ENCODE measurements around the gene CLMN.

The CLMN gene, protein sequence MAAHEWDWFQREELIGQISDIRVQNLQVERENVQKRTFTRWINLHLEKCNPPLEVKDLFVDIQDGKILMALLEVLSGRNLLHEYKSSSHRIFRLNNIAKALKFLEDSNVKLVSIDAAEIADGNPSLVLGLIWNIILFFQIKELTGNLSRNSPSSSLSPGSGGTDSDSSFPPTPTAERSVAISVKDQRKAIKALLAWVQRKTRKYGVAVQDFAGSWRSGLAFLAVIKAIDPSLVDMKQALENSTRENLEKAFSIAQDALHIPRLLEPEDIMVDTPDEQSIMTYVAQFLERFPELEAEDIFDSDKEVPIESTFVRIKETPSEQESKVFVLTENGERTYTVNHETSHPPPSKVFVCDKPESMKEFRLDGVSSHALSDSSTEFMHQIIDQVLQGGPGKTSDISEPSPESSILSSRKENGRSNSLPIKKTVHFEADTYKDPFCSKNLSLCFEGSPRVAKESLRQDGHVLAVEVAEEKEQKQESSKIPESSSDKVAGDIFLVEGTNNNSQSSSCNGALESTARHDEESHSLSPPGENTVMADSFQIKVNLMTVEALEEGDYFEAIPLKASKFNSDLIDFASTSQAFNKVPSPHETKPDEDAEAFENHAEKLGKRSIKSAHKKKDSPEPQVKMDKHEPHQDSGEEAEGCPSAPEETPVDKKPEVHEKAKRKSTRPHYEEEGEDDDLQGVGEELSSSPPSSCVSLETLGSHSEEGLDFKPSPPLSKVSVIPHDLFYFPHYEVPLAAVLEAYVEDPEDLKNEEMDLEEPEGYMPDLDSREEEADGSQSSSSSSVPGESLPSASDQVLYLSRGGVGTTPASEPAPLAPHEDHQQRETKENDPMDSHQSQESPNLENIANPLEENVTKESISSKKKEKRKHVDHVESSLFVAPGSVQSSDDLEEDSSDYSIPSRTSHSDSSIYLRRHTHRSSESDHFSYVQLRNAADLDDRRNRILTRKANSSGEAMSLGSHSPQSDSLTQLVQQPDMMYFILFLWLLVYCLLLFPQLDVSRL

DNA sequence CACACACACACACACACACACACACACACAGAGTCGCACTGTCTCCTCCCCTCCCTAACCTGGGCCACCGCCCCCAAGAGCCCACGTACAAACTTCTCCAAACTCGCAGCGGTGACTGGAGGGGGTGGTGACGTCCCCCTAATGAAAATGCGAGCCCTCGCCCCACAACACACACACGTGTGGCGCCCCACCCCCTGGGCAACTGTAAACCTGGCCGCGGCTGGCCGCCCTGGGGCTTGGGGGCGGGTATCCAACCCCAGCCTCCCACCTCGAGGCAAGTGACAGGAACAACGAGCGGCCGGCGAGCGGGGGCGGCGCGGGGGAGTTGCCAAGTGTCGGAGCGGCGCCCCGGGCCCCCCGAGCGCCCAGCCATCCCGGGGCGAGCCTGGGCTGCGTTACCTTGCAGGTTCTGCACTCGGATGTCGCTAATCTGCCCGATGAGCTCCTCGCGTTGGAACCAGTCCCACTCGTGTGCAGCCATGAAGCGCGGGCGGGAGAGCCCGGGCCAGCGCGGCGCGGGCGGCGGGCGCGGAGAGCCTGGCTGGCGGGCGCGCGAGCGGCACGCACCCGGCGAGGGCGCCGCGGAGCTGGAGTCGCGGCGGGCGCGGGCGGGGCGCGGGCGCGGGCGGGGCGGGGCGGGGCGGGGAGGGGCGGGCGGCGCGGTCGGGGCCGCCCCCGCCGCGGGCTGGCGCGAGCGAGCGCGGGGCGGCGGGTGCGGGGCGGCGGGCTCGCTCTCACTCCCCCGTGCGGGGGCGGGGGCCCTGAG is at the start of gene CLMN:
CLMN (minus strand) TSS at position 597 of the 766 bp plus-strand sequence; CDS start at position 481, 116 bp downstream.
- DNase-seq, result no peak

DNA sequence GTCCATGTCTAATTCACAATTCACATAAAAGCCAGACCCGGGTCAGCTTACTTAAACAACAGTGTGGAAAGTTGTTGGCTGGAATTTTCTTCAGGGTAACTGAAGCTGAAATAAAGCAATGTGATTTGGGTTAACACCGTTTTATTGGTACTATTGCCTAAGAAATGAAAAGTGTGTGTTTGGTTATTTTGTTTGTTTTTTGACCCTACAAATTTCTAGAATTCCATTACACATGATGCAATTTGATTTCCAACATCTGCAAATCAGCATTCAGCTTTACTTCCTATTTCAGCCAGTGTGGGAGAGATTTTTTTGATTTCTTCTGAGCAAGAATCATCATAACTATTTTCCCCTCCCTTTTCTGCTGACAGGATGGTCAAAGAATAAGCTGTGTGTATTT is 45.7 kb upstream of the CLMN start:
- no peak for DNase-seq

DNA sequence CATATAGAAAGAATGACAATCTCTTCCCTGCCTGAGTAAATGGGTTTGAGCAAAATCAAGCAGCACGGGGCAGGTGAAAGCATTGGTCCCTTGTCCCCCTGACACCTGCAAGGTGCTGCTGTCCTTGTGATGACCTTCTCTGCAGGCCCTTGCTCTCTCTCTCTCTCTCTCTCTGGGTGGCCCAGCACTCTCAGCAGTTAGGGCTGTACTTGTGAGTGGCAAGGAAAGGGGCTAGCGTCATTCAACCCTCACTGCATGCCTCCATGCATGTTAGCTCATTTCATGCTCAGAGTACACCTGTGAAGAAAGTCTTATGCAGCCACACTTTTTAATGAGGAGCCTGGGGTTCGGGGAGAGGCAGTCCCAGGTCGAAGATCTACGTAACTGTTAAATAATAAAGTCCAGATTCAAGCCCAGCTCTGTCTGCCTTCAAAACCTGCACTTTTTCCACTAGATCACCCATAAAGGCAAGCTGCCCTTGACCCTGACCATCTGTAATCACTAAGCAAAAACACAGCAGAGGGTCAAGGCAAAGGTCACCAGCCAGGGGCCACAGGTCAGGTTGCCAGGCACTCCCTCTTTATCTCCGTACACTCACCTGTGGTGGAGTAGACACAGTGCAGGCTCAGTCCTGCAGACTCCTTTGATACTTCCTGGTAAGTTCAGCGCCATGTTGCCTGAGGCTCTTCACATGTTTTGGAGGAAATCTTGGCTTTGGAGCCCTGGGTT is 44.9 kb upstream of the CLMN start:
- DNase-seq, result no peak

DNA sequence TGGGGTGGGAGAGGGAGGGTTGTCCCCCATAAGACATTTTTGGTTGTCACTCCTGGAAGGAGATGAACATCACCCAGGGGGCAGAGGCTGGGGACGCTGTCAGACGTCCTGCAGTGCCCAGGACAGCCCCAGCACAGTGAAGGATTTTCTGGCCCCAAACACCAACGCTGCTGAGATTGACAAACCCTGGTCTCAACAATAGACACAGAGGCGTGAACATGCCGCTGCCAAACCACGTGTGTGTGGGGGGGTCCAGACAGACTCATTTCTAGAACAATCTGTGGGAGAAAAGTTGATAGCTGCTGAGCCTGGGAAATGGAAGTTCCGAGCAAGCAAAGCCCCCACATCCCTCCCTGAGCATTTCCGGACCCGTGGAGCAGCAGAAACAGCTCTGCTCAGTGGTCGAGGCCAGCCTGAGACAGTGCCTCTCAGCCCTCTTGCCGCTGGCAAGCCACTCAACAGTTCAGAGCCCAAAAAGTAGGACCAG is 43.8 kb upstream of the CLMN start:
- no peak for DNase-seq

DNA sequence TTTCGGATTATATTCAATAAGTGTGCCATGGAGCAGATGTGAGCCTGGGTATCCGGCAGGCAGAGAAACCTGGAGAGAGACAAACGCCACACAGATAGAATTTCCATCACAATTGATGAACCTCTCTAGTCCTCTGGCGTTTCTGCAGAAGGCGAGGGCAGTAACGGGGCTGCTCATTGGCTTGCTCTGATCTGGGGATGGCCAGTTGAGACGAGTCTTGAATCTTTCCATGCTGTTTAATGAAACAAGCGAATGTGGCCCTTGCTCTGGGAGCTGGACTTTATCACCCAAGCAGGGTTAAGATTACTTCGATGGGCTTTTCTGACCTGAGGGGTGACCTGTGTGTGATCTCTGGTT is 42.4 kb upstream of the CLMN start:
- no peak for DNase-seq

DNA sequence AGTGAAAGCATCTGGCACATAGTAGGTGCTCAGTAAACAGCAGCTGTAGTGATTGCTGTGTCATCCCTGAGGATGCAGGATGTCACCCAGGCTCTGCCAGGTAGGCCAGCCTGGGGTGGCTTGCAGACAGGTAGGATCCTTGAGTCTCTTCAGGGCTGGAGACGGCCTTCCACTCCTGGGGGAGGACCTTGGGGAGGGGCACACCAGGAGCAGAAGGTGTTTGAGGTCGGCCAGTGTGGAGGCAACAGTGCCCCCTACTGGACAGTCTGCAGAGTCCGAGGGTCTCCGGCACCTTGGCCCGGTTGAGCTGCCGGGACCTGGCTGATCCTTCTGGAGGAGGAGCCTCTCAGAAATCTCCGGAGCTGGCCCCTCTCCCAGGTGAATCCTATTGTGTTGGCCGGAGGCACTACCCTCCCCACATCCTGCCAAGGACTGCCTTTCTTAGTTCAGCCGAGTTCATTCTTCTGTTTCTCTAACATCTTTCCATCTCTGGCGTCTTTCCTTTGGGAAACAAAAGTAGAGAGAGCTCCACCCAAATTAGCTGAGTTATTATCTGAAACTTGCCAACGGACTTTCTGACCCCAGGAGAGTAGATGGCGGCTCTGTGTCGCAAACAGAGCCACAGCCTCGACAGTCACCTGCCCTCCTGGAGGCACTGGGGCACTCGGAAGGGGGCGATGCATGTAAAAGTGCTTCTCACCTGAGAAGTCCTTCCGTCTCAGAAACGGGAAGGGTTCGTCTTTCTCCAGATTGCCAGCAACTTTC is 41.8 kb upstream of the CLMN start:
- no peak for DNase-seq

DNA sequence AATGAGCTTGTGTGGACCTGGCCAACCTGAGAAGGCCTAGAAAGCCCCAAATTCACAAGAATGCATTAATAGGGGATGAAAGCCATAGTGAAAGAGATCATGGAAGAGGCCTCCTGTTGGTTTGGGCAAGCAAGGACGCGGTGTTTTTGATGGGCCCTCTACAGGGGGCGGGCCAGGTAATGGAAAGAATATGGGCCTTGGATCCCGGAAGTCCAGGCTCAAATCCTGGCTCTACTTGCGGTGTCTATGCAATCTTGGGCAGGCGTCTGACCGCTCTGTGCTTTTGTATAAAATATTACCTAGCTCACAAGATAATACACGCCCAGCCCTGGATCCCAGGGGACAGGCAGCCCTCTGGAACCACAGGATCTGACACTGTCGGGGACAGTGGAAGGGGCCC is 41.1 kb upstream of the CLMN start:
- no peak for DNase-seq

DNA sequence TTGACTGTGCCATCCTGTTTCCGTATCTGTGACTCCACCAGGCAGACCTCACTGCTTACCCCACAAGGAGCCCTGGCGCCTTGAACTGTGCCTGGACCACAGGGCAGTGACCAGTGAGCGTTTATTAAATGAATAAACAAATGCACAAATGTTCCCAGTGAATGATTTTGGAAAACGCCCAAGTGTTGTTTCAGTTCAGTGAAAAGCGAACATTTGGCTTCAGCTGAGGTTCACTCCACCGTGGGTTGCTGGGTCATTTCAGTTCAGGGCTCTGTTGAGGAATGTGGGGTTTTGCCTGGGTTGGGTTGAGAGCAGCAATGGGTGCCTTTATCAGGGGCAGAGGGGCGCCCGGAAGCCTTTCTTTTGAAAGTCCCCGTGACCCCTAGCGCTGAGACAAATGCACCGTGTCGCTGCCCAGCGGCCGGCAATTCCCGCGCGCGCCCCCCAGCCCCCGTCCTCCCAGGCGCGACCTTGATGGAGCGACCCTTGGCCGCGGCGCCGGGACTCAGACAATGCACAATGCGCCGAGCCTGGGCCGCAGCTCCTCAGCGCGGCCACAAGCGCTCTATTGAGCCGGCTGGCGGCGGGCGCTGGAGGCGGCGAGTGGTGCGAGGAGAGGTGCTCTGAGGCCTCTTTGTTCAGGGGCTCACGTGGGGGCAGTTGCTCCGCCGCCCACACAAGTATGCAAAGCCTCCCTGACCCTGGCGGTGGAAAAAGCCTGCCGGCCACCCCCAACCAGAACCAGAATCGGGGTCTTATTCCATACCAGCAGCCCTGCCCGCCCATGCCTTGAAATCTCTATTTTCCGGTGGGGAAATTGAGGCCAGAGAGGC is 40.5 kb upstream of the CLMN start:
- DNase-seq, result no peak

DNA sequence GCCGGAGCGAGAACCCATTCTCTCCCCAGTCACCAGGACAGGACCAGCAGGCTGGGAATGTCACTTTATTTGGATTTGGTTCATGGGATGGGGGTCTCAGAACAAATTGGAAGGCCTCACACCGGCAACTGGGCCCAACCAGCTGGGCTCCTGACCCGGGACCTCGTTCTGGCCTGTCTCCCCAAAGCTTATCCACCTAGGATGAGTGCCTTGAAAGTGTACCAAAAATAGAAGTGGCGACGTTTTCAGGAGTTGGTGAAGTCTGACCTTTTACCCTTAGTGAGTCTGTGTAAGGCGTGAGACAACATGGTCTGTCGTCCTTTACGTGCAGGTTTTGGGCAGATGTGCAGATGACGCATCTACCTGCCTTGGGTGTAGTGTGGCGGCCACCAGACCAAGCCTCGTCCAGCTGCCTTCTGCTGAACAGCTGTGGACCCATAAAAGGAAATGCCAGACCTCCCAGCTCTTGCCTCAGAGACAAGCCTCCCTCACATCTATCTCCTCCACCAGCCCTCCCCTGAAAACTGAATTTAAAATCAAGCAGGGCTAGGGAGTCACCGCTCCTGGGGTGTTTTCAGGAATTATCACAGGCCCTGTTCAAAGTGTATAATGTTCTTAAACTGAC is 36.6 kb upstream of the CLMN start:
- no peak for DNase-seq

DNA sequence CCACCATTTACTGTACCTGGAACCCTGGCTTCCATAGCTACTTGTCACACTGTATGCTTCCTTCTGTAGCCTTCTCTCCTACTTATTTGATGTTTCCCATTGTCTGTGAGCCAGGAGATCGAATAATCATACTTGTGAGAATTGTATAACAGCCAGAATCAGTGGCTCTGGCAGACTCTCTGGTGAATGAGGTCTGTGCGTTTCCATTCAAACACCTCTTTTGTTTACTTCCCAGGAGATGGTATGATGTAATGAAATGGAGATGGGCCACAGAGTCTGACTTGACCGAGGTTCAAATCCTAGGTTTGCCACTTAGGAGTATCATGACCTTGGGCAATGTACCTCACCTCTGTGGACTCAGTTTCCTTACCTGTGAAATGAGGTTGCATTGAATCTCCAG is 35.7 kb upstream of the CLMN start:
- DNase-seq, result no peak

DNA sequence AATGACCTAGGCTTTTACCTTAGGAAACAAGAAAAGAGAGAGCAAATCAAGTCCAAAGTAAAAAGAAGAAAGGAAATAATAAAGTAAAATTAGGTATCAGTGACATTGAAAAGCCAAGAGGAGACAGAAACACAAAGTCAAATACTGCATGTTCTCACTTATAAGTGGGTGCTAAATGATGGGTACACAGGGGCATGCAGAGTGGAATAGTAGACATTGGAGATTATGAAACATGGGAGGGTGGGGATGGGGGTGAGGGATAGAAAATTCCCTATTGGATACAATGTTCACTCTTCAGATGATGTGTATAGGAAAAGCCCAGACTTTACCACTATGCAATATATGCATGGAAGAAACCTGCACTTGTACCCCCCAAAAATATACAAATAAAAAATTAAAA is 35.1 kb upstream of the CLMN start:
- no peak for DNase-seq

DNA sequence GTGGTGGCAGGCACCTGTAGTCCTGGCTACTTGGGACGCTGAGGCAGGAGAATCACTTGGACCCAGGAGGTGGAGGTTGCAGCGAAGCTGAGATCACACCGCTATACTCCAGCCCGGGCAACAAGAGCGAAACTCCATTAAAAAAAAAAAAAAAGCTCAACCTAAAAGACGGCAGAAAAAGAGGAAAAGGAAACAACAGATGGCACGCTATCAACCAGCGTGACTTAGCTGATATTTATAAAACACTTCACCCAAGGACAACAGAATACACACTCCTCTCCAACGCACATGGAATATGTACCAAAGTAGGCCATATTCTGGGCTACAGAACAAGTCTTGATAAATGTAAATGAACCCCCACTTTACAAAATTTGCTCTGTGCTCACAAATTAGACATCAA is 34.0 kb upstream of the CLMN start:
- no peak for DNase-seq

DNA sequence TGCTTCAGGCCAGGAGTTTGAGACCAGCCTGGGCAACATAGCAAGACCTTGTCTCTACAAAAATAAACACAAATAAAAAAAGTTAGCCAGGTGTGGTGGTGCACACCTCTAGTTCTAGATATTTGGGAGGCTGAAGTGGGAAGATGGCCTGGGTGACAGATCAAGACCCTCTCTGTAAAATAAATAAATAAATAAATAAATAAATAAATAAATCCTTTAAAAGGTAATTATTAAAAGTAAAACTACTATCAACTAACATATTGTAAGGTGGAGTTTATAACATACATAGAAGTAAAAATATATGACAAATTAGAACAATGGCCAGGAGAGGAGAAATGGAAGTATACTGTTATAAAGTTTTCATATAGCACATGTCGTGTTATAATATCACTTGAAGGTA is 33.3 kb upstream of the CLMN start:
- no peak for DNase-seq

DNA sequence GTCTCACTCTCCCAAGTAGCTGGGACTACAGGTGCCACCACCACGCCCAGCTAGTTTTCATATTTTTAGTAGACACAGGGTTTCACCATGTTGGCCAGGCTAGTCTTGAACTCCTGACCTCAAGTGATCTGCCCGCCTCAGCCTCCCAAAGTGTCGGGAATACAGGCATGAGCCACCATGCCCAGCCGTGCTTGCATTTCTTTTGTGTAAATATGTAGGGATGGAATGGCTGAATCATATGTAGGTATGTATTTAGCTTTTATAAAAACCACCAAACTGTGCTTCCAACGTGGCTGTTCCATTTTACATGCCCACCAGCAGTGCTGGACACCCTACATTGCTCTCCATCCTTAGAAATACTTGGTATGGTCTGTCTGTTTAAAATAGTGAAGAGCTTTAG is 32.8 kb upstream of the CLMN start:
- DNase-seq, result no peak

DNA sequence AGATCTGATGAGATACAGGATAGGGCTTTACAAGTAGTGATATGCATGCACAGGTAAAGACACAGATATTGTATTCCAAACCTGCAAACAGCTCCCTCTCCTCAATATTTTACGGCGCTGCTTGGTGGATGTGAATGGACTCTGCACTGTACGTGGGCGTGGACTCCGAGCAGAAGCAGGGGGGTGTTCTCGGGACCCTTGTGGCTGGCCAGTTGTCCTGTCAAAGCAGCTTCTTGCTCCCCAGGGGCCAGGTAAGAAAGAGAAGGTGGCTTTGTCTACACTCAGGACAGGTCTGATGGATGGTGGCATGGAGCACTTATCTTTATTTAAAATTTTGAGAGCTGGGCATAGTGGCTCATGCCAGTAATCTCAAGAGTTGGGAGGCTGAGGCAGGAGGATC is 29.5 kb upstream of the CLMN start:
- DNase-seq, result no peak

DNA sequence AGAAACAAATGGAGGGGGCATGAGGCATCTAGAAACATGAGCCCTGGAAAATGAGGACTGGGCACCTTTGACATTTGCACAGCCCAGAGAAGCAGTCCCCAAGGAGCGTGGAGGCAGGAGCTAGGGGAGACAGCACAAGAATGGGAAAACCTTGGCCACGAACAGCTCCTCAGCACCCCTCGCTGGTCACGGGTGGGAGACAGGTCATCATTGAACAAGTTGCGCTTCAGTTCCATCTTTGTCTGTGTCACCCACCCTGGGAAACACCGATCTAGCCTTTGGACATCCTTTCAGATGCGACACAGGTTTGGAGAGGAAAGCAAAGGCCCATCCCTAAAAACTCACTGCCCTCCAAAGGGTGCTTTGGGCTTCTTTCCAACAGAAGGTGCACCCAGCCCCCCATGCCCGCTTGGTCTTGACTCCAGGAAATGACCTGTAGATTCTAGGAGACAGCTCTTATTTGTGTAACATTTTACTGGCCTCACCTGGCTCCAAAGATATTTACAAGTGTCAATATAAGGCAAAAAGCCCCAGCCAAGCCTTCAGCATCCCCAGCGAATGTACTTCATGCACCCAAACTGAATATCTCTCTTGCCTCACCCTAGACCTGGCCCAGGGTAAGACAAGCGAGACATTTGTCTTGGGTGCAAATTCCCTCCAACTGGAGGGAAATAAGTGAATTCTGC is 28.8 kb upstream of the CLMN start:
- DNase-seq, result no peak

DNA sequence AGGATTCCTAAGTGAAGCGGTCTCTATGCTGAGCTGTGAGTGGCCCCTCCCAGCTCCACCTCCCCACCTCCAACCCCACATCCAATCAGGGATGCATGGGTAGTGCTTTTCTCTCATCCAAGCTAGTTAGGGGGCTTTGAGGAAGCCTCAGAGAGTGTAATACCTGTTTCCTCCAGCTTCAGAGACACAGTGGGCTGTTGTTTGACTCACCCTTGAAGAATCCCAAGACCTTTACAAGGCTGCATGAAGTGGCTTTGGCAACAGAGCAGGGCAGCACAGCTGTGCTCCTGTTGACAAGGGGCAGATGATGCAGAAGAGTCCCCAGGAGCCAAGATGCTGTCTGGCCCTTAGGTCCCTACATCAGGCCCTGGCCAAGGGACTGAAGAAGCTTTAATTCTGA is 27.1 kb upstream of the CLMN start:
- DNase-seq, result no peak

DNA sequence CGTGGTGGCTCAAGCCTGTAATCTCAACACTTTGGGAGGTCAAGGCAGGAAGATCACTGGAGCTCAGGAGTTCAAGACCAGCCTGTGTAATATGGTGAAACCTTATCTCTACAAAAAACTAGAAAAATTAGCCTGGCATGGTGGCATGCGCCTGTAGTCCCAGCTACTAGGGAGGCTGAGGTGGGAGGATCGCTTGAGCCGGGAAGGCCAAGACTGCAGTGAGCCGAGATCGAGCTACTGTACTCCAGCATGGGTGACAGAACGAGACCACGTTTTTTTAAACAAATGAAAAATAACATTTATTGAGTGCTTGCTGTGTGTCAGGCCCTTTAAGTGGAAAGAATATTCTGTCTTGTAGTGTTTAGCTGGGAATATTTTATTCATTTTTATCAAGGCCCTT is 26.6 kb upstream of the CLMN start:
- no peak for DNase-seq

DNA sequence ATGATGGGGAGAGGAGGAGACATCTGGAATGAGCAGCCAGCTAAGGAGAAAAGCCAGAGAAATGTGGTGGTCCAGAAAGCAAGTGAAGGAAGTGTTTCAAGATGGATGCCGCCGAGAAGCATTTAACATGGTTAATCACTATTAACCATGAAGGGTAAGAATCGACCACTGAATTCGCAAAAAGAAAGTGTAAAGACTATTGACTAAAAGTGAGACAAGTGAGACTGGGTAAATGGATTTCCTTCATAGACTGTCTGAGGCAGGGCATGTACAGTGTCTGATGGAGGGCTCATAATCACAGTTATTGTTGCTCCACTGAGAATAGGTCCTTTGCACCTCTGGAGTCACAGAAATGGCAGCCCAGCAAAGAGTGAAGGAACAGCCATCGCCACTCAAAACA is 25.3 kb upstream of the CLMN start:
- no peak for DNase-seq

DNA sequence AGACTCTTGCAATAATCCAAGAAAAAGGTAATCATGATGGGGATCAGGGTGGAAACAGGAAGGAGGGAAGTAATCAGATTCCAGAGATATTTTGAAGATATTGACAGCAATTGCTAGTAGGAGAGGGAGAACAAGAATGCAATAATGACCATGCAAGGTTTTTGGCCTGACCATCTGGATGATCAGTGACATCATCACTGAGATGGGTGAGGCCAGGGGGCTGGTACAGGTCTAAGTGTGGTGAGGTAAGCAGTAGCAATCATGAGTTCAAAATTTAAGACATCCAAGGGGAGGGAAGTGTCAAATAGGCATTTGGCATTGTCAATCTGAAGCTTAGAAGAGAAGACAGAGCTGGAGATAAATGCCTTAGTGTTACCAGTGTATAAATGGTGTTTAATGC is 24.8 kb upstream of the CLMN start:
- DNase-seq, result no peak
